H9 (cell line): ENCODE data around the gene NAGLU. TPM values are rescaled to one million over a fixed set of nuclear protein-coding genes. Genes with fewer than 3 reads are reported as not detected.

Experiments
- DNase-seq: peaks from one replicate; pipeline ENCODE4 v3.0.0-alpha.2; 2017
- H2AFZ ChIP-seq: one replicate; pipeline ENCODE4 v1.6.1; 2013; ENCODE audit warnings: mild to moderate bottlenecking, low read length, control low read depth, moderate library complexity
- H2AK5ac ChIP-seq: 2 replicates; pipeline ENCODE4 v1.6.1; 2013; ENCODE audit warnings: low read length, control low read depth, mixed read lengths; ENCODE audit not compliant: insufficient read length
- H2BK120ac ChIP-seq: one replicate; pipeline ENCODE4 v1.6.1; 2013; ENCODE audit warnings: low read depth, mild to moderate bottlenecking, low read length, control low read depth, inconsistent platforms; ENCODE audit not compliant: poor library complexity, severe bottlenecking
- H2BK12ac ChIP-seq: 2 replicates; pipeline ENCODE4 v1.6.1; 2013; ENCODE audit warnings: low read length, control low read depth, mixed read lengths, low read depth; ENCODE audit not compliant: insufficient read length
- H2BK15ac ChIP-seq: 2 replicates; pipeline ENCODE4 v1.6.1; 2013; ENCODE audit warnings: low read depth, low read length, control low read depth
- H2BK20ac ChIP-seq: one replicate; pipeline ENCODE4 v1.6.1; 2013; ENCODE audit warnings: low read depth, mild to moderate bottlenecking, low read length, control low read depth, inconsistent platforms; ENCODE audit not compliant: poor library complexity, severe bottlenecking
- H2BK5ac ChIP-seq: 2 replicates; pipeline ENCODE4 v1.6.1; 2013; ENCODE audit warnings: low read length, control low read depth, mixed read lengths; ENCODE audit not compliant: insufficient read length
- H3K14ac ChIP-seq: 2 replicates; pipeline ENCODE4 v1.6.1; 2013; ENCODE audit warnings: low read length, control low read depth; ENCODE audit not compliant: insufficient read depth
- H3K18ac ChIP-seq: 2 replicates; pipeline ENCODE4 v1.6.1; 2013; ENCODE audit warnings: low read depth, mild to moderate bottlenecking, mixed read lengths, low read length, control low read depth; ENCODE audit not compliant: insufficient read length
- H3K23ac ChIP-seq: 2 replicates; pipeline ENCODE4 v1.6.1; 2013; ENCODE audit warnings: low read length, control low read depth, mixed read lengths, low read depth; ENCODE audit not compliant: insufficient read length
- H3K23me2 ChIP-seq: 2 replicates; pipeline ENCODE4 v1.6.1; 2013; ENCODE audit warnings: low read depth, mild to moderate bottlenecking, mixed read lengths, low read length, control low read depth; ENCODE audit not compliant: insufficient read length, poor library complexity, severe bottlenecking
- H3K27ac ChIP-seq: 2 replicates; pipeline ENCODE4 v1.5.1; 2013; ENCODE audit warnings: low read length, control low read depth, mixed read lengths, low read depth; ENCODE audit not compliant: insufficient read length
- H3K27me3 ChIP-seq: 2 replicates; pipeline ENCODE4 v1.6.1; 2013; ENCODE audit warnings: low read length, control low read depth, inconsistent platforms; ENCODE audit not compliant: insufficient read depth
- H3K4ac ChIP-seq: 2 replicates; pipeline ENCODE4 v1.6.1; 2013; ENCODE audit warnings: low read depth, mild to moderate bottlenecking, control low read depth, inconsistent platforms, low read length, moderate library complexity
- H3K4me1 ChIP-seq: 2 replicates; pipeline ENCODE4 v1.6.1; 2013; ENCODE audit warnings: low read length, control low read depth, inconsistent platforms; ENCODE audit not compliant: insufficient read depth
- H3K4me2 ChIP-seq: 2 replicates; pipeline ENCODE4 v1.6.1; 2013; ENCODE audit warnings: low read length, control low read depth, mixed read lengths; ENCODE audit not compliant: insufficient read length, insufficient read depth
- H3K56ac ChIP-seq: 2 replicates; pipeline ENCODE4 v1.6.1; 2013; ENCODE audit warnings: low read depth, mild to moderate bottlenecking, mixed read lengths, low read length, control low read depth; ENCODE audit not compliant: insufficient read length
- H3K79me1 ChIP-seq: 2 replicates; pipeline ENCODE4 v1.6.1; 2013; ENCODE audit warnings: low read depth, mild to moderate bottlenecking, moderate library complexity, low read length, control low read depth, inconsistent platforms; ENCODE audit not compliant: insufficient read depth, poor library complexity, severe bottlenecking
- H3K79me2 ChIP-seq: 2 replicates; pipeline ENCODE4 v1.6.1; 2013; ENCODE audit warnings: low read length, control low read depth, inconsistent platforms; ENCODE audit not compliant: insufficient read depth
- H3K9ac ChIP-seq: 2 replicates; pipeline ENCODE4 v1.6.1; 2013; ENCODE audit warnings: low read length, control low read depth, mixed read lengths; ENCODE audit not compliant: insufficient read length; ENCODE audit errors: extremely low read depth
- H3K9me3 ChIP-seq: one replicate; pipeline ENCODE4 v1.6.1; 2013; ENCODE audit warnings: low read depth, low read length, inconsistent platforms; ENCODE audit not compliant: control insufficient read depth
- H3T11ph ChIP-seq: one replicate; pipeline ENCODE4 v1.6.1; 2013; ENCODE audit warnings: mild to moderate bottlenecking, low read length, control low read depth, inconsistent platforms
- H4K20me1 ChIP-seq: one replicate; pipeline ENCODE4 v1.6.1; 2013; ENCODE audit not compliant: control insufficient read depth, insufficient read length, insufficient read depth
- H4K5ac ChIP-seq: 2 replicates; pipeline ENCODE4 v1.6.1; 2013; ENCODE audit warnings: low read depth, mild to moderate bottlenecking, mixed read lengths, low read length, control low read depth; ENCODE audit not compliant: insufficient read length
- H4K8ac ChIP-seq: replicated peaks from 2 replicates; pipeline ENCODE4 v1.6.1; 2013; ENCODE audit warnings: low read length, control low read depth, mixed read lengths, low read depth; ENCODE audit not compliant: insufficient read length
- H4K91ac ChIP-seq: 2 replicates; pipeline ENCODE4 v1.6.1; 2013; ENCODE audit warnings: low read depth, mild to moderate bottlenecking, moderate library complexity, mixed read lengths, low read length, control low read depth; ENCODE audit not compliant: insufficient read length
- H3K27ac Mint-ChIP-seq, 3 experiments: 2 replicates in 2 of 3; 3 replicates in 1 of 3; pipeline ENCODE4 v1.8.0; 2020 to 2021; ENCODE audit warnings: mixed read lengths in 3 of 3, mild to moderate bottlenecking in 1 of 3, moderate library complexity in 1 of 3
- H3K27me3 Mint-ChIP-seq: 2 replicates; pipeline ENCODE4 v1.8.0; 2021; ENCODE audit warnings: low read depth, mild to moderate bottlenecking, moderate library complexity, mixed read lengths
- H3K36me3 Mint-ChIP-seq, 3 experiments: 2 replicates in 2 of 3; 3 replicates in 1 of 3; pipeline ENCODE4 v1.8.0; 2020 to 2021; ENCODE audit warnings: low read depth in 3 of 3, mixed read lengths in 3 of 3; ENCODE audit not compliant: insufficient read depth in 1 of 3
- H3K4me1 Mint-ChIP-seq, 2 experiments: 2 replicates each; pipeline ENCODE4 v1.8.0; 2020; ENCODE audit warnings: mixed read lengths in 2 of 2
- H3K4me3 Mint-ChIP-seq, 2 experiments: 2 replicates in 1 of 2; 3 replicates in 1 of 2; pipeline ENCODE4 v1.8.0; 2020 to 2021; ENCODE audit warnings: mild to moderate bottlenecking in 2 of 2, mixed read lengths in 2 of 2, moderate library complexity in 1 of 2
- H3K9me3 Mint-ChIP-seq, 2 experiments: 2 replicates in 1 of 2; 3 replicates in 1 of 2; pipeline ENCODE4 v1.8.0; 2020; ENCODE audit warnings: mild to moderate bottlenecking in 2 of 2, mixed read lengths in 2 of 2, moderate library complexity in 1 of 2
- WGBS: extraction: QIAGEN DNeasy Blood & Tissue Kit; methylation state at CpG from one replicate; pipeline ENCODE4 v1.1.7; 2013; ENCODE audit warnings: missing lambda C conversion rate, low lambda C conversion rate, mixed read lengths; ENCODE audit not compliant: insufficient read length; ENCODE audit errors: extremely low coverage; 5-methylcytosine and 5-hydroxymethylcytosine counted together
- total RNA-seq: library from RNA; stranded (reverse); gene quantifications from 2 replicates; pipeline ENCODE4 v1.2.1, GENCODE V29; 2021
- TF ChIP-seq, protein P1 (sequence below): fragments of 200-600 bp; sonication (generic); conservative IDR thresholded peaks from 3 replicates; pipeline ENCODE4 v1.8.0; 2021; ENCODE audit warnings: antibody characterized with exemption, mild to moderate bottlenecking

Gene NAGLU
- total RNA-seq, 1 experiment from 2014 or later, result 23.5 TPM

DNA sequence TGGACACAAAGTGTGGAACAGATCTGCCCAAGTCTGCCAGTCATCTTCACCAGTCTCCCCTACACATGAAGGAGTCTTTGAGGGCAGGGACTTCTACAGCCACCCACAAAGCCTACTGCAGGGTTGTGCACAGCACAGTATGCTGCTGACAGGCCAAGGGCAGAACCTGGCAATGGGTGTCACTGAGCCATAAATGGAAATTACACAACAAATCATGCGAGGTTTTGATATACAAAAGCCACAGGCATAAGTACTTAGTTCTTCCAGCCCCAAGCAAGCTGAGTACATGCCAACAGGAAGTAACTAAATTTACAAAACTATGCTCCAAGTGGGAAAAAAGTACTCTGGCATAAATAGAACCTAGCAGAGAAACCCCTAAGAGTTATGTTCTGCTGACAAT is 49.3 kb downstream of the NAGLU start:
- no CpG with 5 or more reads among the region's 1 CpG for WGBS
- DNase-seq, result no peak
- H2BK12ac ChIP-seq, result no peak overlapping the region
- no peaks in the 10 kb centered on the region for H3K79me1 ChIP-seq
- no peak overlapping the region for H2BK20ac ChIP-seq
- no peak overlapping the region for H3K4me2 ChIP-seq
- no peak overlapping the region for H3K4ac ChIP-seq
- TF ChIP-seq, protein P1, sequence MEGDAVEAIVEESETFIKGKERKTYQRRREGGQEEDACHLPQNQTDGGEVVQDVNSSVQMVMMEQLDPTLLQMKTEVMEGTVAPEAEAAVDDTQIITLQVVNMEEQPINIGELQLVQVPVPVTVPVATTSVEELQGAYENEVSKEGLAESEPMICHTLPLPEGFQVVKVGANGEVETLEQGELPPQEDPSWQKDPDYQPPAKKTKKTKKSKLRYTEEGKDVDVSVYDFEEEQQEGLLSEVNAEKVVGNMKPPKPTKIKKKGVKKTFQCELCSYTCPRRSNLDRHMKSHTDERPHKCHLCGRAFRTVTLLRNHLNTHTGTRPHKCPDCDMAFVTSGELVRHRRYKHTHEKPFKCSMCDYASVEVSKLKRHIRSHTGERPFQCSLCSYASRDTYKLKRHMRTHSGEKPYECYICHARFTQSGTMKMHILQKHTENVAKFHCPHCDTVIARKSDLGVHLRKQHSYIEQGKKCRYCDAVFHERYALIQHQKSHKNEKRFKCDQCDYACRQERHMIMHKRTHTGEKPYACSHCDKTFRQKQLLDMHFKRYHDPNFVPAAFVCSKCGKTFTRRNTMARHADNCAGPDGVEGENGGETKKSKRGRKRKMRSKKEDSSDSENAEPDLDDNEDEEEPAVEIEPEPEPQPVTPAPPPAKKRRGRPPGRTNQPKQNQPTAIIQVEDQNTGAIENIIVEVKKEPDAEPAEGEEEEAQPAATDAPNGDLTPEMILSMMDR, result no peak
- no peaks in the 10 kb centered on the region for H4K20me1 ChIP-seq
- H3K27me3 ChIP-seq, result no peaks in the 10 kb centered on the region
- no peak overlapping the region for H3K18ac ChIP-seq
- Mint-ChIP-seq H3K36me3 (peaks cover 18 to 85% (median 64%) of the 10 kb centered on the region in 3 experiments; a peak in 6 of 7 replicates), H3K4me1 (no peaks in the 10 kb centered on the region), H3K27me3 (no peaks in the 10 kb centered on the region), H3K4me3 (no peak overlapping the region), H3K9me3 (no peaks in the 10 kb centered on the region), H3K27ac (no peak overlapping the region; a peak in 1 of 7 replicates)
- H3K79me2 ChIP-seq, result no peaks in the 10 kb centered on the region
- H2BK120ac ChIP-seq, result no peak overlapping the region
- H2BK15ac ChIP-seq, result no peak overlapping the region
- H3K9ac ChIP-seq, result no peak overlapping the region
- no peaks in the 10 kb centered on the region for H3K4me1 ChIP-seq
- no peak overlapping the region for H2BK5ac ChIP-seq
- H4K91ac ChIP-seq, result no peak overlapping the region
- no peak overlapping the region for H2AFZ ChIP-seq
- no peaks in the 10 kb centered on the region for H3K9me3 ChIP-seq
- H3T11ph ChIP-seq, result no peak overlapping the region
- no peak overlapping the region for H4K5ac ChIP-seq
- no peak overlapping the region for H3K27ac ChIP-seq
- no peaks in the 10 kb centered on the region for H3K23me2 ChIP-seq
- no peak overlapping the region for H3K14ac ChIP-seq
- no peak overlapping the region for H4K8ac ChIP-seq
- no peak overlapping the region for H3K23ac ChIP-seq
- no peak overlapping the region for H3K56ac ChIP-seq
- no peak overlapping the region for H2AK5ac ChIP-seq
